ENCODE measurements around the gene NDUFS1. TPM values are rescaled to one million over a fixed set of nuclear protein-coding genes. Genes with fewer than 3 reads are reported as not detected.
A peak's percentile ranks its signal among the peaks of the same experiment; 100 is the strongest.

The NDUFS1 gene
- total RNA-seq, 1 experiment from 2014 or later = 110 TPM

DNA sequence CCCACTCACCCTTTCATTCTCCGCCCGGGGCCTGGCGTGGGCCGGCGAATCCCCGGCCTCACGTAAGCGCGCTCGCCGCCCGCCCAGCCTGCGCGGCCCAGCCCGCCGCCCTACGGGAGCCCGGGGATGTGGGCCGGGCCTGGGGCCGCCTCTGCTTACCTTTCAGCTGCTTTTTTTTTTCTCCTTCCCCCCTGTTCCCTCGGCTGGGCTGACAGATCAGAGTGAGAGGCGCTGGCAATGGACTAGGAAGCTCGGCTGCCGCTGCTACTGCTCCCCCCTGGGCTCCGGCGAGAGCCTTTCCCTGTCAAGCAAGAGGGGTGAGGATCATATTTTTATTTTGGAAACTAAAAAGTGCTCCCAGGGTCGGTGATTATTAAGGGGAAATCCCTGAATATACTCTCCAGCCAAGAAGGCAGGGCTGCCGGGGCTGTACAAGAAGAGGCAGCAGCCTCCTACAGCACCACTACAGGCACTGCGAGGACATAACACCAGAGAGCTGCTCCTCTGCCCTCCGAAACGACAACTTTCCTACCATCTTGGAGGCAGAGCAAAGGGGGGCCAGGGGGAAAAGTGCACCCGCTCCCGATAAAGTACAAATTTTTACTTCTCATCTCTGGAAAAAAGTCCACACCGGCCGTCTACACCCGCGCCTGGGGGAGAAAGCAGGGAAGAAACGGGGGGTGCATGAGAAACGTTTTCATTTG, 73.3 kb downstream of the NDUFS1 start, which contains the start of gene INO80D:
Gene INO80D (minus strand): TSS at position 433 of the 704 bp plus-strand sequence. CDS start 23,158 bp downstream, outside the sequence.
- TF ChIP-seq, protein P1, sequence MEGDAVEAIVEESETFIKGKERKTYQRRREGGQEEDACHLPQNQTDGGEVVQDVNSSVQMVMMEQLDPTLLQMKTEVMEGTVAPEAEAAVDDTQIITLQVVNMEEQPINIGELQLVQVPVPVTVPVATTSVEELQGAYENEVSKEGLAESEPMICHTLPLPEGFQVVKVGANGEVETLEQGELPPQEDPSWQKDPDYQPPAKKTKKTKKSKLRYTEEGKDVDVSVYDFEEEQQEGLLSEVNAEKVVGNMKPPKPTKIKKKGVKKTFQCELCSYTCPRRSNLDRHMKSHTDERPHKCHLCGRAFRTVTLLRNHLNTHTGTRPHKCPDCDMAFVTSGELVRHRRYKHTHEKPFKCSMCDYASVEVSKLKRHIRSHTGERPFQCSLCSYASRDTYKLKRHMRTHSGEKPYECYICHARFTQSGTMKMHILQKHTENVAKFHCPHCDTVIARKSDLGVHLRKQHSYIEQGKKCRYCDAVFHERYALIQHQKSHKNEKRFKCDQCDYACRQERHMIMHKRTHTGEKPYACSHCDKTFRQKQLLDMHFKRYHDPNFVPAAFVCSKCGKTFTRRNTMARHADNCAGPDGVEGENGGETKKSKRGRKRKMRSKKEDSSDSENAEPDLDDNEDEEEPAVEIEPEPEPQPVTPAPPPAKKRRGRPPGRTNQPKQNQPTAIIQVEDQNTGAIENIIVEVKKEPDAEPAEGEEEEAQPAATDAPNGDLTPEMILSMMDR (conservative IDR thresholded peaks at IDR 0.05; ENCODE audit: low read depth, low read length) = peak; percentile 54
- no peak for TF ChIP-seq EZH2phosphoT487 (IDR thresholded peaks at IDR 0.05; ENCODE audit: borderline replicate concordance, low read length)
- BruUV-seq (replicated peaks) = TSS peak; percentile 53

DNA sequence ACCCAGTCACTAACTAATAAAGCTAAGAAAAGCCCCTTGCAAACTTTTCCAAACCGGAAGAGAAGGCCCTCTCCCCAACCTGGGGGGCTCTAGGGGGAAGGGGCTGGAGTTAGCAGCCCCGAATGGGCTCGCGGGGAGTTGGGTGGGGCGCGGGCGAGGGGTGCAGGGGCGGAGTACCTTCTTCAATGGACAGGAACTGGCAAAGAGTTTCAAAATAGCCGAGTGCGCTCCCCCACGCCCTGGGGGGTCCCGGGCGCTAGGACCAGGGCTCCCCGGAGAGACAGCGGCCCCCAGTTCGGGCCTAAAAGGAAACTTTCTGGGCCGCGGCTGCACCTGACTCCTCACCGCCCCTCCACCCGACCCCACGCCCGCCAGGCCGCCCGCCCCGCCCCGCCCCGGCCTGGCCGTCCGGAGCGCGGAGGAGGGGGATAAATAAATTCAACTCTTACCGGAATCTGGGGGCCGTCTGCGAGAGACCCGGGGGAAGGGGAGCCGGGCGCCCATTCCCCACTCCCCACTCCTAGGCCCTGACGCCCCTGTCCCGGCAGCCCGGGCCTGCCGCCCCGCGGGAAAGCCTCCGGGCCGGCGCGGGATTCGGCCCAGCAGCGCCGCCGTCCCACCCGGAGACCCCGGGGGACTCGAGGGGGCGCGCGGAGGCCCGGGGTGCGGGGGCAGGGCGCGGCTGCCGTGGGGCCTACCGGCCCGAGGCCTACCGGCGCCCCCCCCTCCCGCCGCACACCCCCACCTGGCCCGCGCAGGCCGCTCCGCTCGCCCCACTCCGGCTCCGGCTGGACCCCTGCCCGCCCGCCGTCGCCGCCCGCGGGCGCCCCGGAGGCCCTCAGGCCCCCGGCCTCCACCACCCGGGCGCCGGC, 74.1 kb downstream of the NDUFS1 start:
- peak; percentile 19 for DNase-seq
- CTCF ChIA-PET = no interaction called here
- H3K4me3 ChIP-seq (ENCODE audit: low read length) = peak overlapping the region; percentile 95

More for the DNA sequence above, 73.3 kb downstream of the NDUFS1 start, which contains the start of gene INO80D:
- Histone ChIP-seq H4K20me1 (ENCODE audit: low read length) (no peaks in the 10 kb centered on the region), H3K27ac (ENCODE audit: low read length) (peak within 1 kb of the TSS; percentile 87), H3K4me1 (ENCODE audit: insufficient read depth, low read length) (peaks cover 16% of the 10 kb centered on the region), H3K4me3 (ENCODE audit: low read length) (peak within 1 kb of the TSS; percentile 95), H3K36me3 (ENCODE audit: low read depth, low read length) (no peaks in the 10 kb centered on the region), H3K9ac (ENCODE audit: low read length) (peak within 1 kb of the TSS; percentile 98), H3K9me2 (replicated peaks; ENCODE audit: low read length) (no peaks in the 10 kb centered on the region), H3F3A (ENCODE audit: low read length, unreplicated experiment) (no peaks in the 10 kb centered on the region), H3K9me3 (ENCODE audit: low read length) (no peaks in the 10 kb centered on the region), H3K79me2 (ENCODE audit: low read length) (peaks cover 68% of the 10 kb centered on the region), H2AFZ (ENCODE audit: low read length) (peak within 1 kb of the TSS; percentile 81), H3K27me3 (ENCODE audit: low read length) (no peaks in the 10 kb centered on the region), H3K4me2 (ENCODE audit: low read length) (peak within 1 kb of the TSS; percentile 99)
- DNase-seq (peak; percentile 70), ATAC-seq (peak; percentile 69)
- POLR2A ChIA-PET (ENCODE audit: unreplicated experiment) = interaction anchor here (0.7 kb wide), 1 partner anchor 114 kb away, joined by 7 read pairs; no protein-coding TSS in a partner anchor
- CTCF ChIA-PET = no interaction called here
- intact Hi-C loops (cut with micrococcal nuclease) = loop anchor here (2.0 kb wide), 2 partner anchors 21 to 73 kb away; partner anchors contain the start of genes EEF1B2 and NDUFS1

DNA sequence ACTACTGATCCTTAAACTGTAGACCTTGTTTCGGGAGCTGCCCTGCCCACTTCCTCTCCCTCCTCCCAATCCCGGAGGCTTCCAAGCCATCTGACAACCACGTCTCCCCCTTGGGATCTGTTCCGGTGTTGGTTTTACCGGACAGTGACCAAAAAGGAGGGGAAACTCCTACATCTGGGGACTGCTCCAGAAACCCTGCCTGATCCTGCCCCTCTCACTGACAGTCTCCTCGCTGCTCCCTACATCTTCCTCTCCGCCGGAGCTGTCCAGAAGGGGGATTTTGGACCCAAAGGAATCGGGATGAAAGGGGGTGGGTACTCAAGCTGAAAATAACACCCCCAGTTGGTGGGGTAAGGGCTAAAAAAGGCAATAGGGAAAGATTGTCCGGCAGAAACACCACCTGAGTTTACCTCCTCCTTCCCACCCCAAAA, 74.8 kb downstream of the NDUFS1 start:
- Histone ChIP-seq H4K20me1 (ENCODE audit: low read length) (no peaks in the 10 kb centered on the region), H3K79me2 (ENCODE audit: low read length) (peaks cover 78% of the 10 kb centered on the region), H3K9me3 (ENCODE audit: low read length) (no peaks in the 10 kb centered on the region), H2AFZ (ENCODE audit: low read length) (peak overlapping the region; percentile 56), H3K4me3 (ENCODE audit: low read length) (peak overlapping the region; percentile 95), H3K27me3 (ENCODE audit: low read length) (no peaks in the 10 kb centered on the region), H3K4me2 (ENCODE audit: low read length) (peak overlapping the region; percentile 99), H3K4me1 (ENCODE audit: insufficient read depth, low read length) (peaks cover 16% of the 10 kb centered on the region), H3K9me2 (replicated peaks; ENCODE audit: low read length) (no peaks in the 10 kb centered on the region), H3K36me3 (ENCODE audit: low read depth, low read length) (no peaks in the 10 kb centered on the region), H3F3A (ENCODE audit: low read length, unreplicated experiment) (no peaks in the 10 kb centered on the region), H3K9ac (ENCODE audit: low read length) (peak overlapping the region; percentile 98), H3K27ac (ENCODE audit: low read length) (peak overlapping the region; percentile 87)
- CTCF ChIA-PET = no interaction called here
- DNase-seq (peak; percentile 84), ATAC-seq (peak; percentile 77)
- POLR2A ChIA-PET (ENCODE audit: unreplicated experiment) = no interaction called here
- BruUV-seq (replicated peaks) = TSS peak; percentile 48
- intact Hi-C loops (cut with micrococcal nuclease) = loop anchor here (2.0 to 5.0 kb wide), 3 partner anchors 22 to 62 kb away; no protein-coding TSS in a partner anchor
- TF ChIP-seq, protein P1 (conservative IDR thresholded peaks at IDR 0.05; ENCODE audit: low read depth, low read length) = no peak
- TF ChIP-seq EZH2phosphoT487 (IDR thresholded peaks at IDR 0.05; ENCODE audit: borderline replicate concordance, low read length) (no peak), EZH2 (IDR thresholded peaks at IDR 0.05; ENCODE audit: low read length, unreplicated experiment) (no peak)

More for the DNA sequence above, 74.1 kb downstream of the NDUFS1 start:
- peaks cover 71% of the 10 kb centered on the region for H3K79me2 ChIP-seq (ENCODE audit: low read length)
- TF ChIP-seq EZH2 (IDR thresholded peaks at IDR 0.05; ENCODE audit: low read length, unreplicated experiment) = no peak
- no peaks in the 10 kb centered on the region for H3F3A ChIP-seq (ENCODE audit: low read length, unreplicated experiment)
- H3K9ac ChIP-seq (ENCODE audit: low read length) = peak overlapping the region; percentile 98
- no peaks in the 10 kb centered on the region for H3K9me2 ChIP-seq (replicated peaks; ENCODE audit: low read length)
- BruUV-seq (replicated peaks) = no TSS peak
- no peaks in the 10 kb centered on the region for H3K36me3 ChIP-seq (ENCODE audit: low read depth, low read length)
- H4K20me1 ChIP-seq (ENCODE audit: low read length) = no peaks in the 10 kb centered on the region
- H3K4me1 ChIP-seq (ENCODE audit: insufficient read depth, low read length) = peaks cover 16% of the 10 kb centered on the region
- peak overlapping the region; percentile 81 for H2AFZ ChIP-seq (ENCODE audit: low read length)
- no peaks in the 10 kb centered on the region for H3K27me3 ChIP-seq (ENCODE audit: low read length)
- peak; percentile 23 for ATAC-seq
- intact Hi-C loops (cut with micrococcal nuclease) = loop anchor here (2.0 to 5.0 kb wide), 3 partner anchors 22 to 63 kb away; no protein-coding TSS in a partner anchor
- H3K27ac ChIP-seq (ENCODE audit: low read length) = peak overlapping the region; percentile 87
- POLR2A ChIA-PET (ENCODE audit: unreplicated experiment) = no interaction called here
- no peaks in the 10 kb centered on the region for H3K9me3 ChIP-seq (ENCODE audit: low read length)
- H3K4me2 ChIP-seq (ENCODE audit: low read length) = peak overlapping the region; percentile 99
